ENCODE data around the gene CCDC106.

Gene CCDC106

DNA sequence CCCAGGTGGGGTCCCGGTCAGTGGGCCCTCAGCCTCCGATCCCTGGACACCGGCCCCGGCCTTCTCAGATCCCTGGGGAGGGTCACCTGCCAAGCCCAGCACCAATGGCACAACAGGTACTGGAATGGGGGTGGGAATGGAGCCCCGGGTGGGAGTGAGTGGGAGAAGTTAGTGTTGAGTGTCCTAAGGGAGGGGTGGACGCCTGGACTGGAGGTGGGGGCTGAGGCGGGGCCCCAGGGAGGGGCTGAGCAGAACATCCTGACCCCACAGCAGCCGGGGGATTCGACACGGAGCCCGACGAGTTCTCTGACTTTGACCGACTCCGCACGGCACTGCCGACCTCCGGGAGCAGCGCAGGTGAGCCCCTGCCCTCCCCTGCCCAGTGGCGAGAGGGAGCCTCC lies 44.7 kb downstream of the CCDC106 start:
- Histone ChIP-seq H3K27me3 (ENCODE audit: insufficient read depth, low read length, poor library complexity) (no peaks in the 10 kb centered on the region), H3K4me3 (ENCODE audit: low read length) (no peak overlapping the region), H2BK15ac (replicated peaks; ENCODE audit: low read depth) (no peak overlapping the region), H3K4me2 (ENCODE audit: low read length) (no peak overlapping the region), H4K5ac (ENCODE audit: low read length) (no peak overlapping the region), H3K18ac (ENCODE audit: low read length) (no peak overlapping the region), H3K4me1 (ENCODE audit: control insufficient read depth, low read depth, low read length) (no peaks in the 10 kb centered on the region), H3K79me2 (ENCODE audit: control insufficient read depth, insufficient read depth, low read length) (no peaks in the 10 kb centered on the region), H3K79me1 (ENCODE audit: low read length) (no peaks in the 10 kb centered on the region), H3K23ac (ENCODE audit: low read length) (no peak overlapping the region), H4K8ac (ENCODE audit: low read depth, low read length) (no peak overlapping the region), H3K36me3 (ENCODE audit: control insufficient read depth, insufficient read depth, low read length) (peaks cover 7% of the 10 kb centered on the region), H2BK5ac (ENCODE audit: low read length) (no peak overlapping the region), H3K56ac (ENCODE audit: low read length) (no peak overlapping the region), H2BK120ac (ENCODE audit: low read depth, low read length) (no peak overlapping the region), H3K27ac (ENCODE audit: low read depth, low read length) (no peak overlapping the region), H3K9ac (ENCODE audit: low read length) (no peak overlapping the region), H2AK5ac (ENCODE audit: low read length) (no peak overlapping the region), H3K4ac (ENCODE audit: low read depth, low read length) (no peak overlapping the region)
- no peak for DNase-seq
- WGBS (ENCODE audit: extremely low coverage, insufficient coverage, low lambda C conversion rate): no CpG with 5 or more reads among the region's 19 CpGs

DNA sequence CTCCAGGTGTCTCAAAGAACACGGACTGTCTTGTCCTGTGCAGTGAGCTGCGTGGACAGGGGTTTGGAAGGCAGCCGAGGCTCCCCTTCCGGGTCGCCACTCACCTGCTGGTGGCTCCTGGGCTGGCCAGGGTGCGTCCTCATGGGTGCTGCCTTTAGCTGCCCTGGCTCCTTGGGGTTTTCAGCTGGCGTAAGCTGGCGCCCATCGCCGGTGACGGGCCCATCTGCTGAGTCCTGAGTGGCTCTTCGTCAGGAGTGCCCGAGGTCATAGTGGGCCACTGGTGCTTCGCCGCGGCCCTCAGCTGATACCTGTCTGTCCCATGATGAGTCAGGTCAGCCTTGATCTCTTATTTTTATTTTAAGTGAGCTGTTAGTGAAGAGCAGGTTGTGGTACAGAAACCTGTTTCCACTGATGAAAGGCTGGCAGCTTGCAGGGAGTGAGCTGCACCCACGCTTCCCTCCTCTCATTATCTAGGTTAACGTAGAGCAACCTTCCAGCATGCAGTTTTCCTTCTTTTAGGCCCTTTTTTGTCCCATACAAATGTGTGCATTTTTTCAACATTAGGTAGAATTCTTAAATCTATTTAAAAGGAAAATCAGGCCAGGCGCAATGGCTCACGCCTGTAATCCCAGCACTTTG lies 45.4 kb downstream of the CCDC106 start:
- no peak overlapping the region for H2AK5ac ChIP-seq (ENCODE audit: low read length)
- H3K27me3 ChIP-seq (ENCODE audit: insufficient read depth, low read length, poor library complexity): no peaks in the 10 kb centered on the region
- H3K36me3 ChIP-seq (ENCODE audit: control insufficient read depth, insufficient read depth, low read length): peaks cover 7% of the 10 kb centered on the region
- no peak overlapping the region for H2BK15ac ChIP-seq (replicated peaks; ENCODE audit: low read depth)
- H3K4me2 ChIP-seq (ENCODE audit: low read length): no peak overlapping the region
- H3K4ac ChIP-seq (ENCODE audit: low read depth, low read length): no peak overlapping the region
- no peaks in the 10 kb centered on the region for H3K4me1 ChIP-seq (ENCODE audit: control insufficient read depth, low read depth, low read length)
- H3K27ac ChIP-seq (ENCODE audit: low read depth, low read length): no peak overlapping the region
- no CpG with 5 or more reads among the region's 20 CpGs for WGBS (ENCODE audit: extremely low coverage, insufficient coverage, low lambda C conversion rate)
- no peak overlapping the region for H3K56ac ChIP-seq (ENCODE audit: low read length)
- no peak overlapping the region for H2BK120ac ChIP-seq (ENCODE audit: low read depth, low read length)
- H2BK5ac ChIP-seq (ENCODE audit: low read length): no peak overlapping the region
- H3K9ac ChIP-seq (ENCODE audit: low read length): no peak overlapping the region
- H3K4me3 ChIP-seq (ENCODE audit: low read length): no peak overlapping the region
- no peaks in the 10 kb centered on the region for H3K79me2 ChIP-seq (ENCODE audit: control insufficient read depth, insufficient read depth, low read length)
- no peak overlapping the region for H4K5ac ChIP-seq (ENCODE audit: low read length)
- no peak overlapping the region for H3K23ac ChIP-seq (ENCODE audit: low read length)
- H3K18ac ChIP-seq (ENCODE audit: low read length): no peak overlapping the region
- no peaks in the 10 kb centered on the region for H3K79me1 ChIP-seq (ENCODE audit: low read length)
- no peak for DNase-seq
- no peak overlapping the region for H4K8ac ChIP-seq (ENCODE audit: low read depth, low read length)

DNA sequence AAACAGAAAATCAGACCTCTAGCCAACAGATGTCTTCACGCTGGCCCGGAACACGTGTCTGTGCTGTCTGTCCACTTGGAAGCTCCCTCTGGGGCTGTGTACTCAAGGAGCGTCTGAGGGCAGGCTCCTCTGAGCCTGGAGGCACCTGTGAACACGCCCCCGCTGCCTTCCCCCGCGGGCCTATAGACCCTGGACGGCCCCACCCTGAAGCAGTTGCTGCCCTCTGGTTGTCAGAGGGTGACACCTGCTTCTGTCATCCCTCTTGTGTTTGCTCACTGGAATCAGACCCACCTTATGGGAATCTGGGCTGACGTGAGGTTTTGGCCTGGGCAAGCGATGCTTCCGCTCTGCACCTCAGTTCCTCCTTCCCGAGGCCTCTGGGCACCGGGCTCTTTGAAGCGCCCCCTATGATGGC lies 46.2 kb downstream of the CCDC106 start:
- no peak overlapping the region for H3K27ac ChIP-seq (ENCODE audit: low read depth, low read length)
- H3K23ac ChIP-seq (ENCODE audit: low read length): no peak overlapping the region
- H2BK120ac ChIP-seq (ENCODE audit: low read depth, low read length): no peak overlapping the region
- no peak overlapping the region for H4K8ac ChIP-seq (ENCODE audit: low read depth, low read length)
- H4K5ac ChIP-seq (ENCODE audit: low read length): no peak overlapping the region
- DNase-seq: no peak
- H3K9ac ChIP-seq (ENCODE audit: low read length): no peak overlapping the region
- H3K79me2 ChIP-seq (ENCODE audit: control insufficient read depth, insufficient read depth, low read length): no peaks in the 10 kb centered on the region
- H3K18ac ChIP-seq (ENCODE audit: low read length): no peak overlapping the region
- peaks cover 7% of the 10 kb centered on the region for H3K36me3 ChIP-seq (ENCODE audit: control insufficient read depth, insufficient read depth, low read length)
- no CpG with 5 or more reads among the region's 15 CpGs for WGBS (ENCODE audit: extremely low coverage, insufficient coverage, low lambda C conversion rate)
- H3K27me3 ChIP-seq (ENCODE audit: insufficient read depth, low read length, poor library complexity): no peaks in the 10 kb centered on the region
- H2BK5ac ChIP-seq (ENCODE audit: low read length): no peak overlapping the region
- H3K4me1 ChIP-seq (ENCODE audit: control insufficient read depth, low read depth, low read length): no peaks in the 10 kb centered on the region
- no peak overlapping the region for H2BK15ac ChIP-seq (replicated peaks; ENCODE audit: low read depth)
- no peak overlapping the region for H3K4me3 ChIP-seq (ENCODE audit: low read length)
- H2AK5ac ChIP-seq (ENCODE audit: low read length): no peak overlapping the region
- no peak overlapping the region for H3K56ac ChIP-seq (ENCODE audit: low read length)
- H3K4me2 ChIP-seq (ENCODE audit: low read length): no peak overlapping the region
- H3K79me1 ChIP-seq (ENCODE audit: low read length): no peaks in the 10 kb centered on the region
- no peak overlapping the region for H3K4ac ChIP-seq (ENCODE audit: low read depth, low read length)

- no peak overlapping the region for H3K9ac ChIP-seq (ENCODE audit: low read length)
- no peak overlapping the region for H2AK5ac ChIP-seq (ENCODE audit: low read length)
- H3K4me1 ChIP-seq (ENCODE audit: control insufficient read depth, low read depth, low read length): no peaks in the 10 kb centered on the region
- H4K5ac ChIP-seq (ENCODE audit: low read length): no peak overlapping the region
- no peak overlapping the region for H2BK5ac ChIP-seq (ENCODE audit: low read length)
- H4K8ac ChIP-seq (ENCODE audit: low read depth, low read length): no peak overlapping the region
- no peak overlapping the region for H3K4me3 ChIP-seq (ENCODE audit: low read length)
- no peak overlapping the region for H3K18ac ChIP-seq (ENCODE audit: low read length)
- H2BK15ac ChIP-seq (replicated peaks; ENCODE audit: low read depth): no peak overlapping the region
- H2BK120ac ChIP-seq (ENCODE audit: low read depth, low read length): no peak overlapping the region
- no CpG with 5 or more reads among the region's 37 CpGs for WGBS (ENCODE audit: extremely low coverage, insufficient coverage, low lambda C conversion rate)
- H3K23ac ChIP-seq (ENCODE audit: low read length): no peak overlapping the region
- no peak overlapping the region for H3K4ac ChIP-seq (ENCODE audit: low read depth, low read length)
- no peaks in the 10 kb centered on the region for H3K79me2 ChIP-seq (ENCODE audit: control insufficient read depth, insufficient read depth, low read length)
- H3K36me3 ChIP-seq (ENCODE audit: control insufficient read depth, insufficient read depth, low read length): peaks cover 7% of the 10 kb centered on the region
- no peak overlapping the region for H3K56ac ChIP-seq (ENCODE audit: low read length)
- H3K27ac ChIP-seq (ENCODE audit: low read depth, low read length): no peak overlapping the region
- no peak overlapping the region for H3K4me2 ChIP-seq (ENCODE audit: low read length)
- DNase-seq: no peak
- no peaks in the 10 kb centered on the region for H3K79me1 ChIP-seq (ENCODE audit: low read length)
- no peaks in the 10 kb centered on the region for H3K27me3 ChIP-seq (ENCODE audit: insufficient read depth, low read length, poor library complexity)
Measured at GRCh38 chr19:55694656-55695491, 46.9 kb downstream of the CCDC106 start.

- Histone ChIP-seq H3K4me3 (ENCODE audit: low read length) (no peak overlapping the region), H3K79me2 (ENCODE audit: control insufficient read depth, insufficient read depth, low read length) (no peaks in the 10 kb centered on the region), H3K23ac (ENCODE audit: low read length) (no peak overlapping the region), H4K8ac (ENCODE audit: low read depth, low read length) (no peak overlapping the region), H4K5ac (ENCODE audit: low read length) (no peak overlapping the region), H3K27me3 (ENCODE audit: insufficient read depth, low read length, poor library complexity) (no peaks in the 10 kb centered on the region), H3K9ac (ENCODE audit: low read length) (no peak overlapping the region), H3K4me1 (ENCODE audit: control insufficient read depth, low read depth, low read length) (no peaks in the 10 kb centered on the region), H3K36me3 (ENCODE audit: control insufficient read depth, insufficient read depth, low read length) (peaks cover 7% of the 10 kb centered on the region), H3K27ac (ENCODE audit: low read depth, low read length) (no peak overlapping the region), H3K18ac (ENCODE audit: low read length) (no peak overlapping the region), H2BK15ac (replicated peaks; ENCODE audit: low read depth) (no peak overlapping the region), H2AK5ac (ENCODE audit: low read length) (no peak overlapping the region), H3K4ac (ENCODE audit: low read depth, low read length) (no peak overlapping the region), H2BK120ac (ENCODE audit: low read depth, low read length) (no peak overlapping the region), H3K79me1 (ENCODE audit: low read length) (no peaks in the 10 kb centered on the region), H2BK5ac (ENCODE audit: low read length) (no peak overlapping the region), H3K56ac (ENCODE audit: low read length) (no peak overlapping the region), H3K4me2 (ENCODE audit: low read length) (no peak overlapping the region)
- DNase-seq: no peak
- WGBS (ENCODE audit: extremely low coverage, insufficient coverage, low lambda C conversion rate): no CpG with 5 or more reads among the region's 23 CpGs
Measured at GRCh38 chr19:55695511-55696290, 47.7 kb downstream of the CCDC106 start.

All from mesendoderm (in vitro differentiated cells).